ENCODE results near the gene TLR3. TPM values are rescaled to one million over a fixed set of nuclear protein-coding genes. Genes with fewer than 3 reads are reported as not detected.

The TLR3 gene
- total and polyA plus RNA-seq, 12 donors, result 1.3 to 27.2 (median 12.8) TPM

DNA sequence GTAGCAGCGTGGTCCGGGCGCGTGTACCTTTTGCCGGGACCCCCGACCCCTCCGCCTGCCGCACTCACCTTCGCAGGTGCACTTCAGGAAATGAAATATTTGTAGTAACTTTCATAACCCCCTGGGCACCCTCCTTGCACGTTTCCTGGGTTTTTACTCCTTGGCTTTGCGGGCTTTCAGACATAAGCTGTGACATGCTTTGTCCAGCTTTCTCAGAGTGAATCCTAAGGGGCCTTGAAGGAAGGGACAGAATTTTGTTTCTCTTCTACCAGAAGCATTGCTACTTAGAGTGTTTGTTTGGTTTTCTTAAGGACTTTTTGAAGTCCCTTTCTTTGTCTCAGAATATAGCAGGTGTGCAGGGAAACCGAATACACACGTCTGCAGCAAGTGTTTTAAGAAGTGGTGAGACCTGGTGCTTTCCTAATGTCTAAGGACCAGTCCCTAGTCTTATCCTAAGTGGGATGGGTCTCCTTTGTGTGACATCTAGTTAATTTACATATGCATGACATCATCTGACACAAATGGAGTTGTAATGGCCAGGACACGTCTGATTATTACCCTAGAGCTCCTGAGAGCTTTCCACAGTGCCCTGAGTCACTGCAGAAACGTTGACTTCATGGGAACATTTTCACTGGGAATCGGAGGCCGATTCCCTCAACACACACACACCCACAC is 36.8 kb downstream of the TLR3 start:
- Histone ChIP-seq H3K27ac (no peak overlapping the region), H3K36me3 (replicated peaks in 1 of 2) (no peaks in the 10 kb centered on the region), H3K4me3 (peak overlapping the region in 2 of 4 donors; percentile 56 to 74), H3K9me3 (replicated peaks in 1 of 3) (no peaks in the 10 kb centered on the region), H3K4me1 (replicated peaks in 1 of 2) (peaks cover 9 to 14% of the 10 kb centered on the region in 2 donors), H3K27me3 (no peaks in the 10 kb centered on the region)
- 34 to 48% (median 39%) methylated on average over 15 to 17 of the region's 17 CpGs for WGBS, 4 donors
- DNase-seq, result no peak
- no peak for TF ChIP-seq POLR2A (IDR thresholded peaks at IDR 0.05)
- TF ChIP-seq, protein P1, sequence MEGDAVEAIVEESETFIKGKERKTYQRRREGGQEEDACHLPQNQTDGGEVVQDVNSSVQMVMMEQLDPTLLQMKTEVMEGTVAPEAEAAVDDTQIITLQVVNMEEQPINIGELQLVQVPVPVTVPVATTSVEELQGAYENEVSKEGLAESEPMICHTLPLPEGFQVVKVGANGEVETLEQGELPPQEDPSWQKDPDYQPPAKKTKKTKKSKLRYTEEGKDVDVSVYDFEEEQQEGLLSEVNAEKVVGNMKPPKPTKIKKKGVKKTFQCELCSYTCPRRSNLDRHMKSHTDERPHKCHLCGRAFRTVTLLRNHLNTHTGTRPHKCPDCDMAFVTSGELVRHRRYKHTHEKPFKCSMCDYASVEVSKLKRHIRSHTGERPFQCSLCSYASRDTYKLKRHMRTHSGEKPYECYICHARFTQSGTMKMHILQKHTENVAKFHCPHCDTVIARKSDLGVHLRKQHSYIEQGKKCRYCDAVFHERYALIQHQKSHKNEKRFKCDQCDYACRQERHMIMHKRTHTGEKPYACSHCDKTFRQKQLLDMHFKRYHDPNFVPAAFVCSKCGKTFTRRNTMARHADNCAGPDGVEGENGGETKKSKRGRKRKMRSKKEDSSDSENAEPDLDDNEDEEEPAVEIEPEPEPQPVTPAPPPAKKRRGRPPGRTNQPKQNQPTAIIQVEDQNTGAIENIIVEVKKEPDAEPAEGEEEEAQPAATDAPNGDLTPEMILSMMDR (IDR thresholded peaks at IDR 0.05), result no peak
- intact Hi-C loops (cut with DNase I), result no loop called here

DNA sequence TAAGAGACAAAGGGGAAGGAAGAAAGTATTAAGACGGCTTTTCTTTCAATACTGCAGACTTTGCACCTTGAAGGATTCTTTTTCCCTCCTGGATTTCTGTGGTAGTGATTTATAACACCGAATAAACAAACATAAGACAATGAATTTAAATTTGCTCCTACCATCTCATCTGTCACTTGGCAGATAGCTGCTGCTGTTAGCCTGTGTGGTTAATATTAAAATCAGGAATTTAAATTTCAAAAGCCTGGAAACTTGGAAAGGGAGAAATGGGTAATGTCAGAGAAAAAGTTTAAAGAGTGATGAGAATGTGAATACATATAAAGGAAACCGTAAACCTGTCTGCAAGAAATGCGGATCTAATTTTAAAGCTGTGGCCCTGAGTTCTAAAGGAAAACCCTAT is 39.0 kb downstream of the TLR3 start:
- no peak overlapping the region for H3K27ac ChIP-seq
- intact Hi-C loops (cut with DNase I), result no loop called here
- 72 to 77% (median 75%) methylated on average over 4 of the region's 4 CpGs for WGBS, 4 donors
- no peaks in the 10 kb centered on the region for H3K27me3 ChIP-seq
- H3K36me3 ChIP-seq (replicated peaks in 1 of 2), result no peaks in the 10 kb centered on the region
- TF ChIP-seq, protein P1 (IDR thresholded peaks at IDR 0.05), result no peak
- no peak for TF ChIP-seq POLR2A (IDR thresholded peaks at IDR 0.05)
- no peak overlapping the region for H3K4me3 ChIP-seq
- H3K4me1 ChIP-seq (replicated peaks in 1 of 2), result peaks cover 9 to 14% of the 10 kb centered on the region in 2 donors
- no peaks in the 10 kb centered on the region for H3K9me3 ChIP-seq (replicated peaks in 1 of 3)
- DNase-seq, result no peak

DNA sequence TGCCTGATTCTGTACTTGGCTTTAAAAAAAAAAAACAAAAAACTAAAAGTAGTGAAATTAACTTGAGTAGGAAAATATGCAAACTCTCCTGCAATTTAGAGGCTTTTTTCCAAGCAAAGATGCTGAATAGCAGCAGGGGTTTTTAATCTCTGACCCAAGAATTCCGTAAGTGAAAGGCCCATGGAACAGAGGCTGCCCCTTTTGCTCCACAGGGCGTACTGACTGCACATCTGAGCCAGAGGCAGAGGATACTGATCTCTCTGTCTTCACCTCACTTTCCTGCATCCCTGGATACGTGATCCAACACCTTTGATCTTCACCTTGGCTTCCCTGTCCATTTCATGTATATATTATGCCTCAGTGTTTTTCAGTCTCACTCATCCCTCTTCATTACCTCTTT is 39.4 kb downstream of the TLR3 start:
- Histone ChIP-seq H3K27ac (no peak overlapping the region), H3K4me3 (no peak overlapping the region), H3K4me1 (replicated peaks in 1 of 2) (peaks cover 9 to 14% of the 10 kb centered on the region in 2 donors), H3K9me3 (replicated peaks in 1 of 3) (no peaks in the 10 kb centered on the region), H3K36me3 (replicated peaks in 1 of 2) (no peaks in the 10 kb centered on the region), H3K27me3 (no peaks in the 10 kb centered on the region)
- TF ChIP-seq, protein P1 (IDR thresholded peaks at IDR 0.05), result no peak
- TF ChIP-seq POLR2A (IDR thresholded peaks at IDR 0.05), result no peak
- intact Hi-C loops (cut with DNase I), result no loop called here
- no peak for DNase-seq
- WGBS, 4 donors, result 78 to 96% (median 86%) methylated on average over 3 of the region's 3 CpGs

DNA sequence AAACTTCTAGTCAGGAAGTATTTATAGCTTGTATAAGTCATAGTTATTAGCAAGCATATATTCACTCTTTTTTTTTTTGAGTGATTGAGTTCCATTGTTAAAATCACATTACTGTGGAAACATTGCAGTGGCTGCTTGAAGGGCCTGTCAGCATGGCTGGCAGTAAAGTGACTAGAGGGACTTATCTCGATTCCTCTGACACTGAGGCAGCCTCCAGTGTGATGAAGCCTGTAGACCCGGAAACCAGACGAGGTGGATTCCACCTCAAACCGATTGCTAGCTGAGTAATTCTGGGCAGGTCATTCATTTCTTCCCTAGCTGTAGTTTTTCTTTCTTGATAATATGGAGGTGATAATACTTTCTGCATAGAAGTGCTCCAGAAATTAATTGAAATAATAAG is 40.3 kb downstream of the TLR3 start:
- Histone ChIP-seq H3K4me1 (replicated peaks in 1 of 2) (peaks cover 9 to 13% of the 10 kb centered on the region in 2 donors), H3K27ac (no peak overlapping the region), H3K9me3 (replicated peaks in 1 of 3) (no peaks in the 10 kb centered on the region), H3K36me3 (replicated peaks in 1 of 2) (no peaks in the 10 kb centered on the region), H3K27me3 (no peaks in the 10 kb centered on the region), H3K4me3 (no peak overlapping the region)
- TF ChIP-seq, protein P1 (IDR thresholded peaks at IDR 0.05), result no peak
- TF ChIP-seq POLR2A (IDR thresholded peaks at IDR 0.05), result no peak
- 79 to 89% (median 83%) methylated on average over 4 of the region's 4 CpGs for WGBS, 4 donors
- intact Hi-C loops (cut with DNase I), result no loop called here
- DNase-seq, result no peak

Measured in adrenal gland (tissue), 12 donors.